ENCODE data around the gene ABCC6.
"Not testable (repeated sequence)": the region's sequence is repeated elsewhere in the genome, so short reads cannot be mapped to it uniquely, and the experiment has no call there.

Gene ABCC6

DNA sequence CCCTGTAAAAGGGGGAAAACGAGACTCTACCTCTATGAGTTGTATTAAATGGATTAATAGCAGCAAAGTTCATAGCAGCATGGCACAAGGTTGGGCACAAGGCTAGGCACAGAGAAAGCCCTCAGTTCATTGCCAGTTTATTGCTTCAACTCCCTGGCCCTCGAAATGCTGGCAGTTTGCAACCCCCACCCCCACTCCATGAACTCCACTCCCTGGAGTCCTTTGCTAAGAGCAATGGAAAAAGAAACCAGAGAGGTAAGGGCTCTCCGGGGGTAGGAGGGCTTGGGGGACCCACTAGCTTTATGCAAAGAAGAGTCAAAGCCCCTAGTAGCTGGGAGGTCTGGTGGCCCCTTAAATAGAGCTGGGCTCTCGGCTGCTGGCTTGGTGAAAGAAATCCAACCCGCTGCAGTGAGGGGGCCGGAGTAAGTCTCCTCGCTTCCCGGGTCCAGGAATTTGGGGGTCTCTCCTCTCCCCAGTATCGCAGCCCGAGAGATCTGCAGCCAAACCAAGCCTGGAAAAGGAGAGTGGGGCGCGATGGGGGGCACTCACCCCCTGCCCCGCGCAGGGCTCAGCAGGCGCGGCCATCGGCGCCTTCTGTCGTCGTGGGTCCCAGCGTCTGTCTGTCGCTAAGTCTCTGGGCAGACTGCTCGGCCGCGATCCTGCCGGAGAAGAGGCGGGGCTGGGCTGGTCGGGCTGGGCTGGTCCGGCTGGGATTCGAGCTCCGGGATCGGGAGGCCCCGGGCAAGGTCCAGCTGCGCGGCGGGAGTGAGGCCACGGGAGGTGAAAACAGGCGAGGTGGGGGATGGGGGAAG is at the start of gene ABCC6:
ABCC6 (minus strand) TSS at position 645 of the 812 bp plus-strand sequence; CDS start at position 585, 60 bp downstream.
- not testable (repeated sequence) for DNase-seq (ENCODE audit: low spot score)

DNA sequence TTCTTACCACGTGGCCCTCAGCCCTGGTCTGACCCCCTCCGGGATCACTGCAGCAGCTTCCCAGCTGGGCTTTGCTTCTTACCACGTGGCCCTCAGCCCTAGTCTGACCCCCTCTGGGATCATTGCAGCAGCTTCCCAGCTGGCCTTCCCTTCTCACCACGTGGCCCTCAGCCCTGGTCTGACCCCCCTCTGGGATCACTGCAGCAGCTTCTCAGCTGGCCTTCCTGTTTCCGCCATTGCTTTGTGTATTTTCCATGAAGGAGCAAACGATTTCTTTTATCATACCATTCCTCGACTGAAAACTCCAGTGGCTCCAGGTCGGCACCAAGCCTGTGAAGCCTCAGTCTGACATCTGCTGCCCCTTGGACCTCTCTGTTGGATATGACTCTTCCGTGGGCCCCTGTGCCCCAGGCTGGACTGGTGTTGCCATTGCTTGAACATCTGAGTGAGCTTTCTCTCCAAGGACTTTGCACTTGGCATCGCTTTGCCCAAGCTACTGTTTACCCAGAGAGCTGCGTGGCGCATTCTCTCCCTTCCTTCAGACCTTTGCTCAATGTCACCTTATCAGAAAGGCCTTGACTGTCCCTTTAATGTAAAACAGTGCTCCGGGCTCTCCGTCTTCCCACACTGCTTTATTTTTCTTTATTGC is 49.4 kb upstream of the ABCC6 start:
- not testable (repeated sequence) for DNase-seq (ENCODE audit: low spot score)

DNA sequence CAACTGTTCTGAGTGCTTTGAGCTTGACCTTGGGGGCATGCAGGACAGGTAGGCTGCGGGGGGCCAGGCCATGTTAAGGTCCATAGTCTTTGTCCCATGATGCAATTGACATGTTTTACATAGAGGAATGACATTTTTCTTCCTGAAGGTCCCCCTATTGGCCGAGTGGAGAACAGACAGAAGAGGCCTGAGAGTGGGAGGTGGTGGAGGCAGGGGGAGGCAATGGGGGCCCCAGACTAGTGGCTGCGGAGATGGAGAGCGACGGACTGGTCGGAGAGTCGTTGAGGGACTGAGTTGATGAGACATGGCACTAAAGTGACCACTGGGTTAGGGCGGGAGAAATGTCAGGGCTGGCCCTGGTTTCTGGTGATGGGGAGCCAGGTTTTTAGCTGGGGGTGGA is 48.4 kb upstream of the ABCC6 start:
- not testable (repeated sequence) for DNase-seq (ENCODE audit: low spot score)

DNA sequence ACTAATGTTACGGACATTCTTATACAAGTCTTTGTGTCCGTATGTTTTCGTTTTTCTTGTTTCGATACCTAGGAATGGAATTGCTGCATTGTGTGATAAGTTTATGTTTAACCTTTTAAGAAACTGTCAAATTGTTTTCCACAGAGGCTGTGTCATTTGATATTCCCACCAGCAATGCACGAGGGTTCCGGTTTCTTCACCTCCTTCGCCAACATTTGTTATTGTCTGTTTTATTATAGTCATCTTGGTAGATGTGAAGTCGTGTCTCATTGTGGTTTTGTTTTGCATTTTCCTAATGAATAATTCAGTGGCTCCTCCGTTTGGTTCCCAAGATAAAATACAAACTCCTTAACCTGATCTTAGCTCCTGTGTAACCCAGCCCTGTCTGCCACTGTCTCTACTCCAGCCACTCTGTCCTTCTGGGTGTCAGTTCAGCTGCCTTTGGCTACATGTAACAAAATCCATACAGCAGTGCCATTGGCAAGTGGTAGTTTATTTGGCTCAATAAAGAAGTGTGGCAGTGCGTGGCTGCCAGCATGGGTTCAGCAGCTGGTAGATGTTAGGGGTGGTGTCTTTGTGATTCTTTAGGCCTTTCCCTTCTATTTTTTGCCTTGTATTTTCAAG is 45.0 kb upstream of the ABCC6 start:
- not testable (repeated sequence) for DNase-seq (ENCODE audit: low spot score)

DNA sequence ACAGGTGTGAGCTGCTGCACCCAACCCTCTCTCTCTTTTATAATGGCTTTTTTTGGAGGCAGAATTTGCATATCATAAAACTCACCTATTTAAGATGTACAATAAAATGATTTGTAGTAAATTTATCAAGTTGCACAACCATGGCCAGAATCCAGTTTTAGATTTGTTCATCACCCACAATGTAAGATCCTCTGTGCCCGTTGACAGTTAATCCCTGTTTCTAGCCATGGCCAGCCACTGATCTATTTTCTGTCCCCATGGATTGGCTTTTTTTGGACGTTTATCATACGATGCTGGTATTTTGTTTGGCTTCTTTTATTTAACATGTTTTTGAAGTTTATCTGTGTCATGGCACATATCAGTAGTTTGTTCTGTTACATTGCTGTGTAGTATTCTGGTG is 44.4 kb upstream of the ABCC6 start:
- DNase-seq (ENCODE audit: low spot score), result not testable (repeated sequence)

DNA sequence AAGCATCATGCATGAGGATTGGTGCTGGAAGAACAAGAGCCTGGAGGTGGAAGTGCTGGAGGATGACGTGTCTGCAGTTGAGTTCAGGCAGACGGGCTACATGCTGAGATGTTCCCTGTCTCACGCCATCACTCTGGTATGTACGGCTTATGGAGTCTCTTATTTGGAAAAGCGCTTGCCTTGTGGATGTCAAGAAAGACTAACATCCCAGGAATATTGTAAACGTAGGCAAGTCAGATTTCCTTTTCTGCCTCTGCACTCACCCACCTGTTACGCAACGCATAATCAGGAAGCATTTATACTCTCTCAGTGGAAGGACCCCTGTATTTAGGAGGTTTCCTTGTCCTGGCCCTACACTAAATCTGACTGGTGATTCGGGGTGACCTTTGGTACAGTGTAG is 41.8 kb upstream of the ABCC6 start:
- not testable (repeated sequence) for DNase-seq (ENCODE audit: low spot score)

DNA sequence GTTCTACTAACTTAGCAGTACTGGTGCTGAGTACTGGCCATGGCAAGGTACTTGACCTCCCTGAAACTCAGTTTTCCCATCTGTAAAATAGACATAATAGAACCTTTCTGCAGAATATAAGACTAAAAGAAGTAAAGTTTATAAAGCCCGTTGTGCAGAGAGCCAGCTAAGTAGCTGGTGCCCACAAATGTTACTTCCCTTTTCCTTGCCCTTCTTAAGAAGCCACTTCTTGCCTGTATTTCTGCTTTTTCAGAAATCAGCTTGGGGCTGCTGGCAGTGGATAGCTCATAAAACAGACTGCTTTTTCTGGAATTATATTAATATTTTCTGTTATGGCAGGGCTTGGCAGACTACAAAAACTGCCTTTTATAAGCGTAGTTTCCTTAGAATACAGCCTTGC is 40.7 kb upstream of the ABCC6 start:
- not testable (repeated sequence) for DNase-seq (ENCODE audit: low spot score)

DNA sequence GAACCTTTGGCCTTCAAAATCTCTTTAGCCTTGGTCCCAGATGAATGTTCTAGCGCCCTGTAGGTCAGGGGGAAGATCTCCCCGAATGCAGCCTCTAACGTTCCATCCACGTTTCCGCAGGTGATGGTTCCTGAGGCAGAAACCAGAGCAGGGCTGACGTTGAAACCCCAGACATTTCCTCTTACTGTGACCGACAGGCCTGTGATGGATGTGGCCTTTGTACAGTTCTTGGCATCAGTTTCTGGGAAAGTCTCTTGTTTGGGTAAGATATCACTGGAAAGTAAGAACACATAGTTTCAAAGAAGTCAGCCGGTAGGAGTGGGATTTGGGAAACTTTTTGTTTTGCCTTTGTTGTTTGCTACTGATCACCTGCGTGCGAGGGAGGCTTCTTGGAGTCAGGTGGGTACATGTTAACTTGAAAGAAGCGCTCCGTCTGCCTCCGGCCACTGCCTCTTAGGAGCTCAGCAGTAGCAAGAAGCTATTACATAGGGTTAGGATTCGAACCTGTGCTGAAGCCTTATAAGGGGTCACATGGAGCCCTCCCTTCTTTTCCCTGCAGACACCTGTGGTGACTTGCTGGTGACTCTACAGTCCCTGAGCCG is 39.8 kb upstream of the ABCC6 start:
- DNase-seq (ENCODE audit: low spot score), result not testable (repeated sequence)

DNA sequence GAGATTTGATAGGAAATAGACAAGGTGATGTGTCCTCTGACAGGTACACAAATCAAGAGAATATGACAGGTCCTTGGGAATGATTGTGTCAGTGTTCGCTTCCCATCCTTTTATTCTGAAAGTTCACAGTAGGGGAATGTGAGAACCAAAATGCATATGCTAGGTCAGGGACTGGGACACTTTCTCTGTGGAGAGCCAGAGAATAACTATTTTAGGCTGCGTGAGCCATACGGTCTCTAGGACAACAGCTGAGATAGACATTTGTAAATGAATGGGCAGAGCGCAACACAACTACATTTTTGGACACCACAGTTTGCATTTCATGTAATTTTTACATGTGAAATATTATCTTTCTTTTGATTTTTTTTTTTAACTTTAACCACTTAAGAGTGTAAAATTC is 36.7 kb upstream of the ABCC6 start:
- not testable (repeated sequence) for DNase-seq (ENCODE audit: low spot score)

DNA sequence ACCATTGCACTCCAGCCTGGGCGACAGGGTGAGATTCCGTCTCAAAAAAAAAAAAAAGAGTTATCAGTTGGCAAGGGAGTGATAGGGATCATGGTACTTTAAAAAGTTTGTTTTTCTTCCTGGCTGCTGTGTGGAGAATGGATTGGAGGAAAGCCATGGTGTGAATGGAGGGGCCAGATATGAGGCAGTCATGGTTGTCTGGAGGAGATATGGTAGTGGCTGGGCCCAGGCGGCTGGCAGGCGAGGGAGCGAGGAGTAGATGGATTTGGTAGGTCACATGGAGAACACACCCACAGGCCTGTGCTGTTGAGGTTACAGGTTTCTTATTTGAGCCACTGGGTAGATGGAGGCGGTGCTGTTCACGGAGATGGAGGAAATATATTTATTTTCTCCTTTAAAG is 35.5 kb upstream of the ABCC6 start:
- DNase-seq (ENCODE audit: low spot score), result not testable (repeated sequence)

DNA sequence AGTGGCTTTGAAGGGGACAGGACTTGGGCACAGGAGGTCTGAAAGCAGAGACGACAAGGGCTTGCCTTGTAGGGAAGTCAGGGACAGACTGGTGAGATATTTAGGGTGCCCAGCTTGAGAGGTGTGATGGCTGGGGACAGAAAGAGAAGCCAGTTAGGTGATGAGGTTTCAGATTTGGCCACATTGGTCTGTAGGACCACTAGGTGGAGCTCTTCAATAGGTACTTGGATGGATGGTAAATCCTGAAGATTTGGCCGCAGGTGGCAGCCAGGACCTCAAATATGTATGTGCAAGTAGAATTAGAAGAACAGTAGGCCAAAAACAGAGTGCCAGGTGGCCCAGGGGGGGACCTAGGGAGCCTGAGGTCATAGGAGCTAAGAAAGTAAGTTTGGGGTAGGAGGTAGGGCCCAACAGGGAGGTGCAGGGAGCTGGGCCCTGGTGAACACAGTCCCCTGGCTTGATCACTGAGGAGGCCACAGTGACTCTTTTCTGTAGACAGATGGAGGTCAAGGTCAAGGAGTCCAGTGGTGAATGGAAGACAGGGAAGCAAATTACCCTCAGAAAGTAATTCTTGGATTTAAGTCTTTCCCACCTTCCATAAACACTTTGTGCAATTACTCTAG is 34.1 kb upstream of the ABCC6 start:
- DNase-seq (ENCODE audit: low spot score), result not testable (repeated sequence)

DNA sequence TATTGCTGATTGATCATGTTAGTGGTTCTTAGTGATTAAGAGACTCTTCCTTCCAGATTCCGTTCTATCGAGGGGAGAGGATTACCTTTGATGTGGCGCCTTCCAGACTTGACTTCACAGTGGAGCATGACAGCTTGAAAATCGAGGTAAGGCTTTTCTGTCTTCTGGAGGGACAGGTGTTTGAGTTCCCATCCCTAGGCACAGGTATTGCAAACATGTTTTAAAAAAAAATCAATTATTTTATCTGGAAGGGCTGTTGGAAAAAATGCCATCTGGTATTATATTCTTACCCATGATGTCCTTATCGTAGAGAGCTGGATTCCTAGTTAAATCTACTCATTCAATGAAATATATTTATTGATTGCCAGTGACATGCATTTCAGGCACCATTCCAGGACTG is 29.1 kb upstream of the ABCC6 start:
- not testable (repeated sequence) for DNase-seq (ENCODE audit: low spot score)

DNA sequence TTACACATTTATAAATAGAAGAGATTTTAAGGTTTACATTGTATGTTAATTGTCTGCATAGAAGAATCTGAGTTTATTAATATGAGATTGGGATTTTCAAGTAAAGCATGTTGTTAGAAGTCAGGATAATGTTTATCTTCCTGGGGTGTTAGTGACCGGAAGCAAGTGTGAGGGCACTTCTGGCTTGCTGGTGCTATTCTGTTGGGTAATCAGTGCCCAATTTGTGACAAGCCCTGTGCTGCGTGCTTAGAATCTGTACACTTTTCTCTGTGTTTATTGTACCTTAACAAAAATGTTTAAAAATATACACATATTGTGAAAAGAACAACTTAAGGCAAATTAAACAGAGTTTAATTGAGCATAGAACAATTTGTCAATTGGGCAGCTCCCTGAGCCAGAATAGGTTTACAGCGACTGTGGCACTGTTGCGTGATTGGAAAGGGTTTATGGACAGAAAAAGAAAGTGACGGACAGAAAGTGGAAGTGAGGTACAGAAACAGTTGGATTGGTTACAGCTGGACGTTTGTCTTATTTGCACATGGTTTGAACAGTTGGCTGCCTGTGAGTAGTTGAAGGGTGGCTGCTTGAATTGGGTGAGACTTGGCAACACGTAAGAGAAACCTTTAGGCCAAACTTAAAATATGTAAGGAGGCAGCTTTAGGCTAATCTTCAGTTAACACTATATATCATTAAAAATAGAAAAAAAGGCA is 26.5 kb upstream of the ABCC6 start:
- DNase-seq (ENCODE audit: low spot score), result not testable (repeated sequence)

DNA sequence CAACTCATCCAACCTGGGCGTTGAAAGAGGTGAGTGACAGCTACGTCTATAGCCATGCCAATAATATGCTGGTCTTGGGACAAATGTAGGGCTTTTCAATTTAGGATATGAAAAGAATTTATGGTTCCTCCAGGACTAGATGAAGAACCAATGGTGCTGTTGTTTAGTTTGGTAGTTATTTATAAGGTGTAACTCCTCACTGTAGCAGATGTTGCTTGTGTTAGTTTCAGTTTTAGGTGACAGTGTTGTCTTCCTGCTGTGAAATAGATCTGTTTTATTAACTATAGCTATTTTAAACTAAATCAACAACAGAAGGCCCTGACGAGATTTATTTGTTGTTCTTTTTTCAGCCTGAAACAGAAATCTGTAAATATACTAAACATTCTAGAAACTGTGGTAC is 24.1 kb upstream of the ABCC6 start:
- not testable (repeated sequence) for DNase-seq (ENCODE audit: low spot score)

DNA sequence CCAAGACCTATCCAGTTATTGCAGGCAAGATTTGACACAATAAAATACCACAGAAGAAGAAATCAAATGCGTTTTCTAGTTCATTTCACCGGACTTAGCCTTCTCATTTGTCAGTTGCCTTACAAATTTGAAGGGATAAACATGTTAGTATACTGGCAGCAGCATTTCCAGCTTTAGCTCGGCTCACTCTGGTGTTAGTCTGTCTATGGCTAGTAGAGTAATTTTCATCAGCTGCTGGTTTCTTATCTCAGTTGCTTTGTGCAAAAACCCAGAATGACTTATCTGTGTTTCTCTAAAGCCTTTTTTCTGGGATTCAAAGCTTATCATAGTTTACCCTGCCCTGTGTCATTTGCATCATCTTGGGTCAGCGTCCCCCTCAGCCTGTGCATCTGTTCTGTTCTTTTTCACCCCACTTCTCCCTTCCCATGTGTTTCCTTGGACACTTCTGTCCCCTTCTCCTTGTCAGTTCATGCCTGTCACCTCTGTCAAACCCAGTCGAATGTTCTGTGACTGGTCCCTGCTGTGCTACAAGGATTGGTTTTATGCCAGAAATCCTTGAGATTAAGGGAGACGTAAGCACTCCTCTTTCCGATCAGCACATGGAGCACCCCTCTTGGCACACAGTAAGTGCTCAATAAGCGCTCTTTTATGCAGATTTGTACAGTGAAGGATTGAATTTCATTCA is 23.4 kb upstream of the ABCC6 start:
- not testable (repeated sequence) for DNase-seq (ENCODE audit: low spot score)

DNA sequence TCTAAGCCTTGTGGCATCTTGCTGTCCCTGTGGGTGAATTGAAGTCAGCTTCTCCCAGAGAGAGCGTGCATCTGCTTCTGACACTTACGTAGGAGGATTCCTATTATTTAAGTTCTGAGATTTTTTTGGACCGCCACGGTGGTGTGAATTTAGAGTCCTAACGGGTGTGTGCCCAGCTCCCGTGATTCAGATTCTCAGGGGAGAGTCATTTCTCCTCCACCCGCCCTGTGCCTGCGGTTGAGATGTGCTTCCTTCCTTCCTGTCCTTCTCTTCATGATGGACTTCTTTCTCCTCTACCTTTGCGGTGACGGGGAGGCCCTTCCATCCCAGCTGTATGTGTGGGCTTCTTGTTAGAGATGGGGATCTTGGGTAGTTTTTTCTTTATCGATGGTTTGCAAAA is 20.6 kb upstream of the ABCC6 start:
- DNase-seq (ENCODE audit: low spot score), result not testable (repeated sequence)

DNA sequence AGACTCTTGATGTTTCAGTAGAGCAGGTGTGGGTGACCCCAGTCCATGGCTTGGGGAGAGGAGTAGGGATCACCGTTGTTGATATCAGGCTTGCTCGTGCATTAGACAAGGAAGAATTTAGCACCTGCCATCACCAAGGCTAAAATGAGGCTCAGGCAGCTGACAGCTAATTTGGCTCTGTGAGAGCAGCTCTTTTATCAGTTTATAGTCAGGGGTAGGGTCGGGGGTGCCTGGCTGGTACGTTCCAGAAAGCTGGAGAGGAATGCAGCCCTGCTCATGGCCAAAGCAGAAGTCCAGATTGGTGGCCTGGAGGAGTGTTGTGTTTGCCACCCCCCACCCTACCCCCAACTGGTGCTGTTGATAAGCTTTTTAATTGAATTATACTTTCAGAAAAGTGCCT is 17.4 kb upstream of the ABCC6 start:
- DNase-seq (ENCODE audit: low spot score), result not testable (repeated sequence)

DNA sequence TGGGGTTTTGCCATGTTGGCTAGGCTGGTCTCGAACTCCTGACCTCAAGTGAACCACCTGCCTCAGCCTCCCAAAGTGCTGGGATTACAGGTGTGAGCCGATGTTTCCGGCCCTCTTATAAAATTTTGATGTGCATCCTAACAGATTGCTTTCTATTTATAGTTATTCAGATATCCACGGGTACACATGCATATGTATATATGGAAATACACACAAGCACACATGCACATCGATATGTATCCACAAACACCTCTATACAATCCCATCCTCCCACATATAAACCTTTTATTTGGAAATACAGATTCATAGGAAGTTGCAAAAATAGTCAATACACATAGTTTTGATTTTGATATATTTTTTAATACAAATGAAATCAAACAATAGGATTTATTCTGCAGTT is 14.4 kb upstream of the ABCC6 start:
- DNase-seq (ENCODE audit: low spot score), result not testable (repeated sequence)

DNA sequence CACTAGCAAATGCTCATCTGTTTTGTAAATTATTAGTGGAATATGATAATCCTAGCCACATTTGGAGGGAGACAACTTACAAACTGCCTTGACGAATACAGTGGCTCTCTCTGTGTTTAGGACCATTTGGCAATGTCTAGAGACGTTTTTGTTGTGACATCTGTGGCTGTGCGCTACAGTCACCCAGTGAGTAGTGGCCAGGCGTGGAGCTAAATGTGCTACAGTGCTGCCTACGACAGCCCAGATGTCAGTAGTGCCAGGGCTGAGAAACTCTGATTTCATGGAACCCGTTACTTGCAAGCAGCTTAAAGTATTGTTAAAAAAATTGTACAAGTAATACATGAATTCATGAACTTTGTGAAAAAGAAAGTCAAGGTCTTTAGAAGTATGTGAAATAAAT is 13.8 kb upstream of the ABCC6 start:
- DNase-seq (ENCODE audit: low spot score), result not testable (repeated sequence)

DNA sequence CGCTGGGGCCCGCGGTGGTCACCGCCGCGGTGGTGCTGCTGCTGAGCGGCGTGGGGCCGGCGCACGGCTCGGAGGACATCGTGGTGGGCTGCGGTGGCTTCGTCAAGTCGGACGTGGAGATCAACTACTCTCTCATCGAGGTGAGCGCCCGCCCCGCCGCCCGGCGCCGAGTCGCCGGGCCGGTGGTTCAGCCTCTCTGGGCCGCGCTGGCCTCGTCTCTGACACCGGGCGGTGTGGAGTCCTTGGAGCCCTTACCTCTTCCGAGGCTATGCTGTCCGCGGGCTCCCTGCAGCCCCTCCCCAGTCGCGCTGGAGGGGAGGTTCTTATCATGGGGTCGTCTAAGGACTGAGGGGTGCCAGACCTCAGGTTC is 9.4 kb upstream of the ABCC6 start:
- DNase-seq (ENCODE audit: low spot score), result not testable (repeated sequence)
